IMR-90 (cell line): ENCODE results near the gene ATP1A1. TPM values are rescaled to one million over a fixed set of nuclear protein-coding genes. Genes with fewer than 3 reads are reported as not detected.

Experiments
- ATAC-seq: fragments of 200-7000 bp; cut with Tn5 transposase; 2 replicates; pipeline ENCODE4 v1.9.1; 2020; ENCODE audit warnings: low read depth, mild to moderate bottlenecking, moderate library complexity
- BruUV-seq: library from RNA; stranded (reverse); fragments of 400-500 nt; replicated peaks from 2 replicates; lab custom pipeline; 2021; lab: Mats Ljungman, UMichigan
- CTCF ChIA-PET: fragments of 300-600 bp; formaldehyde crosslinking; extraction: SDS; loops from one replicate; lab custom pipeline; 2021; ENCODE audit warnings: antibody characterized with exemption; lab: Yijun Ruan, JAX
- POLR2A ChIA-PET: fragments of 300-600 bp; sonication (Branson Sonifier 250); formaldehyde crosslinking; loops from one replicate; lab custom pipeline; 2022; ENCODE audit warnings: antibody characterized with exemption; ENCODE audit not compliant: unreplicated experiment; lab: Charles Lee
- DNase-seq: peaks from one replicate; pipeline ENCODE4 v3.0.0; 2013
- H2AFZ ChIP-seq: replicated peaks from 2 replicates; pipeline ENCODE3; 2013; ENCODE audit warnings: low read length, mild to moderate bottlenecking; ENCODE audit not compliant: poor library complexity
- H2AK5ac ChIP-seq: 2 replicates; pipeline ENCODE4 v1.6.1; 2013; ENCODE audit warnings: low read depth, low read length, inconsistent platforms
- H2AK9ac ChIP-seq: replicated peaks from 2 replicates; pipeline ENCODE3; 2013; ENCODE audit warnings: mild to moderate bottlenecking, low read depth, low read length, moderate library complexity; ENCODE audit not compliant: poor library complexity
- H2BK120ac ChIP-seq: 2 replicates; pipeline ENCODE4 v1.6.1; 2013; ENCODE audit warnings: low read depth, low read length, inconsistent platforms
- H2BK15ac ChIP-seq: 3 replicates; pipeline ENCODE4 v1.6.1; 2013; ENCODE audit warnings: low read depth, low read length, inconsistent platforms
- H2BK20ac ChIP-seq: 2 replicates; pipeline ENCODE4 v1.6.1; 2013; ENCODE audit warnings: low read depth, mild to moderate bottlenecking, inconsistent platforms, low read length, moderate library complexity
- H2BK5ac ChIP-seq: 2 replicates; pipeline ENCODE4 v1.6.1; 2013; ENCODE audit warnings: mild to moderate bottlenecking, low read depth, low read length, inconsistent platforms; ENCODE audit not compliant: poor library complexity, severe bottlenecking
- H3K14ac ChIP-seq: replicated peaks from 2 replicates; pipeline ENCODE4 v1.6.1; 2013; ENCODE audit warnings: low read depth, low read length, inconsistent platforms
- H3K18ac ChIP-seq: 2 replicates; pipeline ENCODE4 v1.6.1; 2013; ENCODE audit warnings: low read depth, low read length, control low read depth
- H3K23ac ChIP-seq: 2 replicates; pipeline ENCODE4 v1.6.1; 2013; ENCODE audit warnings: low read depth, low read length, inconsistent platforms
- H3K27ac ChIP-seq: 2 replicates; pipeline ENCODE4 v1.5.1; 2013; ENCODE audit warnings: mild to moderate bottlenecking, control low read depth, low read length; ENCODE audit not compliant: insufficient read depth
- H3K27me3 ChIP-seq: 2 replicates; pipeline ENCODE4 v1.6.1; 2013; ENCODE audit warnings: low read length; ENCODE audit not compliant: control insufficient read depth, insufficient read depth
- H3K36me3 ChIP-seq: 2 replicates; pipeline ENCODE4 v1.6.1; 2013; ENCODE audit warnings: low read length, mixed read lengths; ENCODE audit not compliant: control insufficient read depth, insufficient read depth
- H3K4ac ChIP-seq: 2 replicates; pipeline ENCODE4 v1.6.1; 2013; ENCODE audit warnings: low read depth, low read length, inconsistent platforms
- H3K4me1 ChIP-seq: 2 replicates; pipeline ENCODE4 v1.6.1; 2013; ENCODE audit warnings: low read length, mixed read lengths; ENCODE audit not compliant: control insufficient read depth, insufficient read depth
- H3K4me2 ChIP-seq: 2 replicates; pipeline ENCODE4 v1.6.1; 2013; ENCODE audit warnings: low read depth, mild to moderate bottlenecking, control low read depth, low read length, moderate library complexity
- H3K4me3 ChIP-seq: 2 replicates; pipeline ENCODE4 v1.5.1; 2013; ENCODE audit warnings: low read depth, mild to moderate bottlenecking, control low read depth, low read length, moderate library complexity; ENCODE audit not compliant: insufficient read depth
- H3K56ac ChIP-seq: 2 replicates; pipeline ENCODE4 v1.6.1; 2013; ENCODE audit warnings: low read length, inconsistent platforms; ENCODE audit not compliant: insufficient read depth; ENCODE audit errors: extremely low read depth
- H3K79me1 ChIP-seq, 2 experiments: 2 replicates each; pipeline ENCODE4 v1.6.1; 2013; ENCODE audit warnings: low read length in 2 of 2, inconsistent platforms in 1 of 2, low read depth in 1 of 2
- H3K9ac ChIP-seq: 2 replicates; pipeline ENCODE4 v1.6.1; 2013; ENCODE audit warnings: low read depth, low read length, control low read depth
- H3K9me1 ChIP-seq: 2 replicates; pipeline ENCODE4 v1.6.1; 2013; ENCODE audit warnings: low read length, inconsistent platforms; ENCODE audit not compliant: insufficient read depth
- H3K9me3 ChIP-seq: 2 replicates; pipeline ENCODE4 v1.6.1; 2013; ENCODE audit warnings: low read length; ENCODE audit not compliant: control insufficient read depth, insufficient read depth
- H4K20me1 ChIP-seq: 2 replicates; pipeline ENCODE4 v1.6.1; 2013; ENCODE audit warnings: low read length, inconsistent platforms; ENCODE audit not compliant: insufficient read depth
- H4K5ac ChIP-seq: 2 replicates; pipeline ENCODE4 v1.6.1; 2013; ENCODE audit warnings: mild to moderate bottlenecking, low read depth, low read length, control low read depth
- H4K8ac ChIP-seq, 2 experiments: 2 replicates each; pipeline ENCODE4 v1.6.1; 2013; ENCODE audit warnings: low read depth in 2 of 2, low read length in 2 of 2, control low read depth in 1 of 2, inconsistent platforms in 1 of 2
- H4K91ac ChIP-seq: 2 replicates; pipeline ENCODE4 v1.6.1; 2013; ENCODE audit warnings: low read depth, low read length, inconsistent platforms; ENCODE audit not compliant: insufficient read depth
- BHLHE40 ChIP-seq: fragments of 150-350 bp; IDR thresholded peaks from 2 replicates; pipeline ENCODE4 v1.6.1; 2016; ENCODE audit warnings: mild to moderate bottlenecking, low read depth, low read length
- CEBPB ChIP-seq: IDR thresholded peaks from 2 replicates; pipeline ENCODE4 v1.6.1; 2012; ENCODE audit warnings: low read depth, low read length, improper control_type of control experiment
- CHD1 ChIP-seq: IDR thresholded peaks from 2 replicates; pipeline ENCODE4 v1.6.1; 2012; ENCODE audit warnings: low read depth, low read length, improper control_type of control experiment
- MAFK ChIP-seq: IDR thresholded peaks from 2 replicates; pipeline ENCODE4 v1.6.1; 2012; ENCODE audit warnings: low read depth, low read length, improper control_type of control experiment
- MAZ ChIP-seq: IDR thresholded peaks from 2 replicates; pipeline ENCODE4 v1.6.1; 2012; ENCODE audit warnings: low read depth, mild to moderate bottlenecking, low read length, improper control_type of control experiment, moderate library complexity, borderline replicate concordance
- POLR2A ChIP-seq: IDR thresholded peaks from 2 replicates; pipeline ENCODE4 v1.6.1; 2012; ENCODE audit warnings: mild to moderate bottlenecking, low read depth, low read length
- USF2 ChIP-seq: fragments of 150-350 bp; IDR thresholded peaks from 2 replicates; pipeline ENCODE4 v1.6.1; 2017; ENCODE audit warnings: mild to moderate bottlenecking, antibody characterized with exemption, low read length, low read depth
- WGBS, 2 experiments: methylation state at CpG; one replicate each; pipeline versions ENCODE4 v1.1.5 to v1.1.7; 2013; ENCODE audit warnings: missing lambda C conversion rate in 2 of 2; ENCODE audit not compliant: insufficient read length in 1 of 2; ENCODE audit errors: extremely low coverage in 2 of 2; 5-methylcytosine and 5-hydroxymethylcytosine counted together
- dilution Hi-C: fragments of 300-500 bp; cut with HindIII; formaldehyde crosslinking; loops from one replicate; pipeline ENCODE4 v1.14.3; 2018; ENCODE audit warnings: low sequenced_read_pairs; ENCODE audit not compliant: unreplicated experiment
- in situ Hi-C: fragments of 300-500 bp; cut with MboI; formaldehyde crosslinking; loops from 3 replicates; pipeline ENCODE4 v1.14.3; 2019; ENCODE audit warnings: low sequenced_read_pairs, inconsistent platforms, mixed read lengths
- intact Hi-C: fragments of 100-400 bp; cut with micrococcal nuclease; formaldehyde crosslinking; loops from 2 replicates; pipeline ENCODE4 v1.10.0; 2022
- polyA plus RNA-seq, 3 experiments: library from polyadenylated mRNA; depleted of rRNA; stranded (reverse); fragments of >200 nt; gene quantifications; 2 replicates each; pipeline ENCODE4 v1.2.3, GENCODE V29; 2012; ENCODE audit warnings: low replicate concordance in 1 of 3
- total RNA-seq: library from RNA; depleted of rRNA; stranded (reverse); fragments of >200 nt; gene quantifications from 2 replicates; pipeline ENCODE4 v1.2.3, GENCODE V29; 2012
- TF ChIP-seq, protein P1 (sequence below): fragments of 150-350 bp; IDR thresholded peaks from 2 replicates; pipeline ENCODE4 v1.6.1; 2016; ENCODE audit warnings: low read depth, mild to moderate bottlenecking, low read length, moderate library complexity, borderline replicate concordance

The ATP1A1 gene
- total and polyA plus RNA-seq, 2 of the 4 experiments (the other 2 are of a cell fraction): 116 to 125 TPM

- H2BK20ac ChIP-seq: no peak overlapping the region
- peaks cover 0 to 26% of the 10 kb centered on the region in 2 experiments; a peak in 3 of 4 replicates for H3K79me1 ChIP-seq
- H2AFZ ChIP-seq: no peak overlapping the region
- ChIA-PET CTCF (no interaction called here), POLR2A (no interaction called here)
- H3K27ac ChIP-seq: no peak overlapping the region
- DNase-seq (no peak), ATAC-seq (no peak)
- H2BK120ac ChIP-seq: no peak overlapping the region
- H4K8ac ChIP-seq: no peak overlapping the region
- H3K4me3 ChIP-seq: no peak overlapping the region
- peaks cover 15% of the 10 kb centered on the region for H3K4me1 ChIP-seq
- no CpG with 5 or more reads among the region's 1 CpG for WGBS, 2 experiments
- no peak overlapping the region for H4K91ac ChIP-seq
- H3K9me1 ChIP-seq: no peaks in the 10 kb centered on the region; the same call in 1 of the 2 replicates
- in situ Hi-C loops: no loop called here
- H3K27me3 ChIP-seq: peaks cover 13% of the 10 kb centered on the region
- no peak overlapping the region for H2BK15ac ChIP-seq
- H4K20me1 ChIP-seq: peaks cover 20% of the 10 kb centered on the region
- no peak overlapping the region for H3K4ac ChIP-seq
- H3K36me3 ChIP-seq: no peaks in the 10 kb centered on the region
- no peak overlapping the region for H2BK5ac ChIP-seq
- intact Hi-C loops: loop anchor here (5.0 kb wide), 1 partner anchor 219 kb away; no protein-coding TSS in a partner anchor
- no peak overlapping the region for H3K4me2 ChIP-seq
- no peak overlapping the region for H3K9ac ChIP-seq
- no peak overlapping the region for H2AK9ac ChIP-seq
- dilution Hi-C loops: no loop called here
- no TSS peak for BruUV-seq
- H3K18ac ChIP-seq: no peak overlapping the region
- H2AK5ac ChIP-seq: no peak overlapping the region
- H3K14ac ChIP-seq: no peak overlapping the region
- no peak overlapping the region for H3K56ac ChIP-seq
- no peaks in the 10 kb centered on the region for H3K9me3 ChIP-seq
- H3K23ac ChIP-seq: no peak overlapping the region
- TF ChIP-seq CHD1: no peak
- no peak for TF ChIP-seq POLR2A
- TF ChIP-seq CEBPB: no peak
- TF ChIP-seq USF2: no peak
- TF ChIP-seq BHLHE40: no peak
- TF ChIP-seq, protein P1, sequence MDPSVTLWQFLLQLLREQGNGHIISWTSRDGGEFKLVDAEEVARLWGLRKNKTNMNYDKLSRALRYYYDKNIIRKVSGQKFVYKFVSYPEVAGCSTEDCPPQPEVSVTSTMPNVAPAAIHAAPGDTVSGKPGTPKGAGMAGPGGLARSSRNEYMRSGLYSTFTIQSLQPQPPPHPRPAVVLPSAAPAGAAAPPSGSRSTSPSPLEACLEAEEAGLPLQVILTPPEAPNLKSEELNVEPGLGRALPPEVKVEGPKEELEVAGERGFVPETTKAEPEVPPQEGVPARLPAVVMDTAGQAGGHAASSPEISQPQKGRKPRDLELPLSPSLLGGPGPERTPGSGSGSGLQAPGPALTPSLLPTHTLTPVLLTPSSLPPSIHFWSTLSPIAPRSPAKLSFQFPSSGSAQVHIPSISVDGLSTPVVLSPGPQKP: no peak
- no peak for TF ChIP-seq MAFK
- no peak for TF ChIP-seq MAZ
- no peak overlapping the region for H4K5ac ChIP-seq
Observed at GRCh38 chr1:116371752-116372151, 1.3 kb upstream of the ATP1A1 start.
